HCT116 (cell line): ENCODE data around the gene RAB4A. TPM values are rescaled to one million over a fixed set of nuclear protein-coding genes. Genes with fewer than 3 reads are reported as not detected.

Source experiments
- ATAC-seq: fragments of 200-7000 bp; cut with Tn5 transposase; 2 replicates; pipeline ENCODE4 v1.9.1; 2020; ENCODE audit warnings: mild to moderate bottlenecking, moderate library complexity
- BruUV-seq: library from RNA; stranded (reverse); fragments of 400-500 nt; replicated peaks from 2 replicates; lab custom pipeline; 2021; lab: Mats Ljungman, UMichigan
- CTCF ChIA-PET: fragments of 300-600 bp; sonication (Branson Sonifier 250); formaldehyde crosslinking; loops from one replicate; lab custom pipeline; 2021; ENCODE audit warnings: antibody characterized with exemption; lab: Charles Lee
- POLR2A ChIA-PET: fragments of 300-600, 350-600 bp; sonication (Branson Sonifier 250); formaldehyde crosslinking; loops from one replicate; lab custom pipeline; 2021; ENCODE audit warnings: antibody characterized with exemption; lab: Charles Lee
- RAD21 ChIA-PET, 2 experiments: fragments of 300-600 bp; sonication (Branson Sonifier 250); formaldehyde crosslinking; loops; one replicate each; lab custom pipeline; 2023; ENCODE audit warnings: low total read pairs in 2 of 2; ENCODE audit not compliant: uncharacterized antibody in 2 of 2, unreplicated experiment in 2 of 2, low non-redundant PET in 1 of 2; lab: Charles Lee
- DNase-seq: peaks from one replicate; pipeline ENCODE4 v3.0.0-alpha.2; 2010; ENCODE audit warnings: low read depth, low spot score
- H2AFZ ChIP-seq: fragments of 200-600 bp; shearing (Covaris generic), sonication (generic); 2 replicates; pipeline ENCODE4 v1.6.1; 2017; ENCODE audit warnings: low read depth, mixed run types, mixed read lengths, antibody characterized with exemption, low read length; ENCODE audit not compliant: poor library complexity, severe bottlenecking
- H3K27ac ChIP-seq: 2 replicates; pipeline ENCODE4 v1.5.1; 2012; ENCODE audit warnings: low read depth, low read length
- H3K27me3 ChIP-seq: fragments of 200-600 bp; sonication (generic); 2 replicates; pipeline ENCODE4 v1.6.1; 2016; ENCODE audit warnings: mixed run types, low read length, mixed read lengths; ENCODE audit not compliant: insufficient read depth
- H3K36me3 ChIP-seq, 2 experiments: fragments of 200-500 bp in 1 of 2; fragments of 200-600 bp in 1 of 2; sonication (Bioruptor generic) in 1 of 2; sonication (generic) in 1 of 2; 2 replicates each; pipeline versions ENCODE4 v1.5.1 to v1.6.1; 2014 to 2016; ENCODE audit warnings: low read length in 2 of 2, inconsistent platforms in 1 of 2, mixed read lengths in 1 of 2, mixed run types in 1 of 2; ENCODE audit not compliant: insufficient read depth in 2 of 2, control insufficient read depth in 1 of 2
- H3K4me1 ChIP-seq, 2 experiments: fragments of 200-600 bp in 1 of 2; sonication (generic) in 1 of 2; 2 replicates each; pipeline versions ENCODE4 v1.5.1 to v1.6.1; 2012 to 2017; ENCODE audit warnings: low read length in 2 of 2, inconsistent platforms in 1 of 2, mild to moderate bottlenecking in 1 of 2, mixed read lengths in 1 of 2, mixed run types in 1 of 2, moderate library complexity in 1 of 2; ENCODE audit not compliant: insufficient read depth in 2 of 2, control insufficient read depth in 1 of 2
- H3K4me2 ChIP-seq: fragments of 200-600 bp; sonication (generic); 2 replicates; pipeline ENCODE4 v1.6.1; 2017; ENCODE audit warnings: mixed run types, low read length, mixed read lengths
- H3K4me3 ChIP-seq, 2 experiments: fragments of 200-600 bp in 1 of 2; sonication (generic) in 1 of 2; replicated peaks in 1 of 2; 2 replicates each; pipeline ENCODE4 v1.5.1; 2011 to 2016; ENCODE audit warnings: low read length in 2 of 2, control low read depth in 1 of 2, low read depth in 1 of 2, mild to moderate bottlenecking in 1 of 2, mixed read lengths in 1 of 2, mixed run types in 1 of 2
- H3K79me2 ChIP-seq: fragments of 200-600 bp; sonication (generic); 2 replicates; pipeline ENCODE4 v1.6.1; 2017; ENCODE audit warnings: mild to moderate bottlenecking, mixed run types, low read length, moderate library complexity, mixed read lengths; ENCODE audit not compliant: insufficient read depth
- H3K9ac ChIP-seq: fragments of 200-600 bp; sonication (generic); 2 replicates; pipeline ENCODE4 v1.6.1; 2016; ENCODE audit warnings: low read length, mixed read lengths
- H3K9me2 ChIP-seq: fragments of 200-600 bp; sonication (generic), shearing (Covaris generic); 2 replicates; pipeline ENCODE4 v1.6.1; 2017; ENCODE audit warnings: mixed run types, mild to moderate bottlenecking, moderate library complexity; ENCODE audit not compliant: insufficient read depth
- H3K9me3 ChIP-seq, 2 experiments: fragments of 200-500 bp in 1 of 2; fragments of 200-600 bp in 1 of 2; sonication (Bioruptor generic) in 1 of 2; sonication (generic) in 1 of 2; 2 replicates each; pipeline ENCODE4 v1.6.1; 2014 to 2017; ENCODE audit warnings: low read length in 2 of 2, mixed read lengths in 2 of 2, inconsistent platforms in 1 of 2, low read depth in 1 of 2, mild to moderate bottlenecking in 1 of 2, mixed run types in 1 of 2, moderate library complexity in 1 of 2; ENCODE audit not compliant: control insufficient read depth in 1 of 2, insufficient read depth in 1 of 2
- H4K20me1 ChIP-seq: fragments of 200-600 bp; sonication (generic), shearing (Covaris generic); 2 replicates; pipeline ENCODE4 v1.6.1; 2017; ENCODE audit warnings: mixed run types, mild to moderate bottlenecking, moderate library complexity; ENCODE audit not compliant: insufficient read depth
- CEBPB ChIP-seq: IDR thresholded peaks from 2 replicates; pipeline ENCODE4 v1.6.1; 2012; ENCODE audit warnings: low read depth
- ELF1 ChIP-seq: IDR thresholded peaks from 2 replicates; pipeline ENCODE4 v1.6.1; 2012; ENCODE audit warnings: low read depth, borderline replicate concordance
- EZH2phosphoT487 ChIP-seq: fragments of 200-600 bp; IDR thresholded peaks from 2 replicates; pipeline ENCODE4 v1.6.1; 2018; ENCODE audit warnings: antibody characterized with exemption, borderline replicate concordance
- JUND ChIP-seq: IDR thresholded peaks from 2 replicates; pipeline ENCODE4 v1.6.1; 2012
- POLR2A ChIP-seq: IDR thresholded peaks from 2 replicates; pipeline ENCODE4 v1.7.0; 2011; ENCODE audit warnings: borderline replicate concordance; ENCODE audit not compliant: insufficient read depth, insufficient read length; ENCODE audit errors: extremely low read depth
- POLR2AphosphoS5 ChIP-seq: IDR thresholded peaks from 2 replicates; pipeline ENCODE4 v1.6.1; 2011; ENCODE audit warnings: mild to moderate bottlenecking, low read depth, low read length, moderate library complexity
- RAD21 ChIP-seq: IDR thresholded peaks from 2 replicates; pipeline ENCODE4 v1.6.1; 2012; ENCODE audit warnings: low read depth, mild to moderate bottlenecking
- SIN3A ChIP-seq: IDR thresholded peaks from 2 replicates; pipeline ENCODE4 v1.6.1; 2012; ENCODE audit warnings: low read depth
- SP1 ChIP-seq: IDR thresholded peaks from 2 replicates; pipeline ENCODE4 v1.6.1; 2012; ENCODE audit warnings: low read depth
- SRF ChIP-seq: IDR thresholded peaks from 2 replicates; pipeline ENCODE4 v1.6.1; 2012; ENCODE audit warnings: low read depth
- TCF7L2 ChIP-seq: IDR thresholded peaks from 2 replicates; pipeline ENCODE4 v1.7.0; 2011; ENCODE audit warnings: borderline replicate concordance, inconsistent platforms; ENCODE audit not compliant: insufficient read depth, insufficient read length; ENCODE audit errors: extremely low read depth
- YY1 ChIP-seq: IDR thresholded peaks from 2 replicates; pipeline ENCODE4 v1.6.1; 2011; ENCODE audit warnings: low read length, low read depth, moderate library complexity, mild to moderate bottlenecking; ENCODE audit not compliant: insufficient replicate concordance; ENCODE audit errors: extremely low read depth
- ZFX ChIP-seq: fragments of 450-650 bp; IDR thresholded peaks from 2 replicates; pipeline ENCODE4 v1.6.1; 2017
- ZNF274 ChIP-seq: fragments of 200-500 bp; sonication (Bioruptor generic); IDR thresholded peaks from 2 replicates; pipeline ENCODE4 v1.6.1; 2014; ENCODE audit warnings: mild to moderate bottlenecking, low read depth, low read length, inconsistent platforms
- intact Hi-C: fragments of 100-400 bp; cut with micrococcal nuclease; formaldehyde crosslinking; loops from 2 replicates; pipeline ENCODE4 v1.10.0; 2022
- total RNA-seq: library from RNA; stranded (reverse); gene quantifications from one replicate; pipeline ENCODE4 v1.2.1, GENCODE V29; 2021; ENCODE audit not compliant: unreplicated experiment
- TF ChIP-seq, protein P1 (sequence below): IDR thresholded peaks from 2 replicates; pipeline ENCODE4 v1.6.1; 2012
- TF ChIP-seq, protein P2 (sequence below): IDR thresholded peaks from 2 replicates; pipeline ENCODE4 v1.6.1; 2012; ENCODE audit warnings: low read depth
- TF ChIP-seq, protein P3 (sequence below): IDR thresholded peaks from 2 replicates; pipeline ENCODE4 v1.6.1; 2011; ENCODE audit warnings: mild to moderate bottlenecking, low read length, moderate library complexity; ENCODE audit not compliant: insufficient replicate concordance; ENCODE audit errors: extremely low read depth
- TF ChIP-seq, protein P4 (sequence below): IDR thresholded peaks from 2 replicates; pipeline ENCODE4 v1.6.1; 2012
- TF ChIP-seq, protein P5 (sequence below), 3 experiments: fragments of 200-600 bp in 1 of 3; sonication (generic) in 1 of 3; IDR thresholded peaks in 2 of 3; conservative IDR thresholded peaks in 1 of 3; 2 replicates each; pipeline ENCODE4 v1.5.1; 2012 to 2017; ENCODE audit warnings: low read depth in 2 of 3, low read length in 2 of 3, antibody characterized with exemption in 1 of 3, borderline replicate concordance in 1 of 3, control low read depth in 1 of 3, mild to moderate bottlenecking in 1 of 3, mixed read lengths in 1 of 3, mixed run types in 1 of 3, moderate library complexity in 1 of 3; ENCODE audit not compliant: insufficient read depth in 1 of 3

The RAB4A gene
- total RNA-seq, 1 experiment from 2014 or later = 101 TPM

DNA sequence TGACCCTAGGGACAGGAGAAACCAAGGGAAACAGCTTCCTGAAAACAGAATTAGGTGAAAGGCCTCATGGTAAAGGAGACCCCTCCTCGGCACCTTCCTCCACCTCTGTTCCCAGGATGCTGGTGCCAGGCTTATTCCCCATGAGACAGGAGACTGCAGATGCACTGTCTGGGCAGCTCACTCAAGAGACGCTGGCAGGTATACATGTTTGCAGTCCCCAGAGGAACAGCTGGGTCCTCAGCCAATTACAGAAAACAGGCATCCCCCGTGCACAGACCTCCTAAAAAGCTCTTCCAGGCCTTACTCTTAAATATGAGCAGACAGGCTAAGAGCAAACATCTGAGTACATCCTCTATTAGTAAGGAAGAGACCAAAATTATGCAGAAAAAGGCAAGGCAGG, 65.4 kb downstream of the RAB4A start:
- no TSS peak for BruUV-seq
- H3K9ac ChIP-seq = no peak overlapping the region
- H3K27me3 ChIP-seq = no peaks in the 10 kb centered on the region
- 0 out of 4 replicates have a peak, but pooled peaks cover 0 to 5% of the 10 kb centered on the region in 2 experiments for H3K36me3 ChIP-seq
- ATAC-seq (no peak), DNase-seq (no peak)
- no peaks in the 10 kb centered on the region for H3K9me3 ChIP-seq
- no peak overlapping the region for H2AFZ ChIP-seq
- H3K27ac ChIP-seq = no peak overlapping the region
- H3K9me2 ChIP-seq = no peaks in the 10 kb centered on the region
- no peaks in the 10 kb centered on the region for H4K20me1 ChIP-seq
- intact Hi-C loops = no loop called here
- H3K4me1 ChIP-seq = peaks cover 7 to 17% of the 10 kb centered on the region in 2 experiments; a peak in 2 of 4 replicates
- no peak overlapping the region for H3K4me3 ChIP-seq
- no peak overlapping the region for H3K4me2 ChIP-seq
- ChIA-PET POLR2A (no interaction called here), CTCF (no interaction called here), RAD21 (no interaction called here)
- H3K79me2 ChIP-seq = peaks cover 70% of the 10 kb centered on the region
- TF ChIP-seq CEBPB = no peak
- TF ChIP-seq, protein P1, sequence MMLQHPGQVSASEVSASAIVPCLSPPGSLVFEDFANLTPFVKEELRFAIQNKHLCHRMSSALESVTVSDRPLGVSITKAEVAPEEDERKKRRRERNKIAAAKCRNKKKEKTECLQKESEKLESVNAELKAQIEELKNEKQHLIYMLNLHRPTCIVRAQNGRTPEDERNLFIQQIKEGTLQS = no peak
- TF ChIP-seq EZH2phosphoT487 = no peak
- TF ChIP-seq ZNF274 = no peak
- no peak for TF ChIP-seq POLR2AphosphoS5
- TF ChIP-seq, protein P2, sequence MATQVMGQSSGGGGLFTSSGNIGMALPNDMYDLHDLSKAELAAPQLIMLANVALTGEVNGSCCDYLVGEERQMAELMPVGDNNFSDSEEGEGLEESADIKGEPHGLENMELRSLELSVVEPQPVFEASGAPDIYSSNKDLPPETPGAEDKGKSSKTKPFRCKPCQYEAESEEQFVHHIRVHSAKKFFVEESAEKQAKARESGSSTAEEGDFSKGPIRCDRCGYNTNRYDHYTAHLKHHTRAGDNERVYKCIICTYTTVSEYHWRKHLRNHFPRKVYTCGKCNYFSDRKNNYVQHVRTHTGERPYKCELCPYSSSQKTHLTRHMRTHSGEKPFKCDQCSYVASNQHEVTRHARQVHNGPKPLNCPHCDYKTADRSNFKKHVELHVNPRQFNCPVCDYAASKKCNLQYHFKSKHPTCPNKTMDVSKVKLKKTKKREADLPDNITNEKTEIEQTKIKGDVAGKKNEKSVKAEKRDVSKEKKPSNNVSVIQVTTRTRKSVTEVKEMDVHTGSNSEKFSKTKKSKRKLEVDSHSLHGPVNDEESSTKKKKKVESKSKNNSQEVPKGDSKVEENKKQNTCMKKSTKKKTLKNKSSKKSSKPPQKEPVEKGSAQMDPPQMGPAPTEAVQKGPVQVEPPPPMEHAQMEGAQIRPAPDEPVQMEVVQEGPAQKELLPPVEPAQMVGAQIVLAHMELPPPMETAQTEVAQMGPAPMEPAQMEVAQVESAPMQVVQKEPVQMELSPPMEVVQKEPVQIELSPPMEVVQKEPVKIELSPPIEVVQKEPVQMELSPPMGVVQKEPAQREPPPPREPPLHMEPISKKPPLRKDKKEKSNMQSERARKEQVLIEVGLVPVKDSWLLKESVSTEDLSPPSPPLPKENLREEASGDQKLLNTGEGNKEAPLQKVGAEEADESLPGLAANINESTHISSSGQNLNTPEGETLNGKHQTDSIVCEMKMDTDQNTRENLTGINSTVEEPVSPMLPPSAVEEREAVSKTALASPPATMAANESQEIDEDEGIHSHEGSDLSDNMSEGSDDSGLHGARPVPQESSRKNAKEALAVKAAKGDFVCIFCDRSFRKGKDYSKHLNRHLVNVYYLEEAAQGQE = no peak
- no peak for TF ChIP-seq SP1
- no peak for TF ChIP-seq SRF
- TF ChIP-seq TCF7L2 = no peak
- TF ChIP-seq POLR2A = no peak
- no peak for TF ChIP-seq ZFX
- TF ChIP-seq ELF1 = no peak
- TF ChIP-seq, protein P3, sequence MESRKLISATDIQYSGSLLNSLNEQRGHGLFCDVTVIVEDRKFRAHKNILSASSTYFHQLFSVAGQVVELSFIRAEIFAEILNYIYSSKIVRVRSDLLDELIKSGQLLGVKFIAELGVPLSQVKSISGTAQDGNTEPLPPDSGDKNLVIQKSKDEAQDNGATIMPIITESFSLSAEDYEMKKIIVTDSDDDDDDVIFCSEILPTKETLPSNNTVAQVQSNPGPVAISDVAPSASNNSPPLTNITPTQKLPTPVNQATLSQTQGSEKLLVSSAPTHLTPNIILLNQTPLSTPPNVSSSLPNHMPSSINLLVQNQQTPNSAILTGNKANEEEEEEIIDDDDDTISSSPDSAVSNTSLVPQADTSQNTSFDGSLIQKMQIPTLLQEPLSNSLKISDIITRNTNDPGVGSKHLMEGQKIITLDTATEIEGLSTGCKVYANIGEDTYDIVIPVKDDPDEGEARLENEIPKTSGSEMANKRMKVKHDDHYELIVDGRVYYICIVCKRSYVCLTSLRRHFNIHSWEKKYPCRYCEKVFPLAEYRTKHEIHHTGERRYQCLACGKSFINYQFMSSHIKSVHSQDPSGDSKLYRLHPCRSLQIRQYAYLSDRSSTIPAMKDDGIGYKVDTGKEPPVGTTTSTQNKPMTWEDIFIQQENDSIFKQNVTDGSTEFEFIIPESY = no peak
- TF ChIP-seq JUND = no peak
- no peak for TF ChIP-seq RAD21
- TF ChIP-seq YY1 = no peak
- TF ChIP-seq, protein P4, sequence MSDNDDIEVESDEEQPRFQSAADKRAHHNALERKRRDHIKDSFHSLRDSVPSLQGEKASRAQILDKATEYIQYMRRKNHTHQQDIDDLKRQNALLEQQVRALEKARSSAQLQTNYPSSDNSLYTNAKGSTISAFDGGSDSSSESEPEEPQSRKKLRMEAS = no peak
- TF ChIP-seq, protein P5, sequence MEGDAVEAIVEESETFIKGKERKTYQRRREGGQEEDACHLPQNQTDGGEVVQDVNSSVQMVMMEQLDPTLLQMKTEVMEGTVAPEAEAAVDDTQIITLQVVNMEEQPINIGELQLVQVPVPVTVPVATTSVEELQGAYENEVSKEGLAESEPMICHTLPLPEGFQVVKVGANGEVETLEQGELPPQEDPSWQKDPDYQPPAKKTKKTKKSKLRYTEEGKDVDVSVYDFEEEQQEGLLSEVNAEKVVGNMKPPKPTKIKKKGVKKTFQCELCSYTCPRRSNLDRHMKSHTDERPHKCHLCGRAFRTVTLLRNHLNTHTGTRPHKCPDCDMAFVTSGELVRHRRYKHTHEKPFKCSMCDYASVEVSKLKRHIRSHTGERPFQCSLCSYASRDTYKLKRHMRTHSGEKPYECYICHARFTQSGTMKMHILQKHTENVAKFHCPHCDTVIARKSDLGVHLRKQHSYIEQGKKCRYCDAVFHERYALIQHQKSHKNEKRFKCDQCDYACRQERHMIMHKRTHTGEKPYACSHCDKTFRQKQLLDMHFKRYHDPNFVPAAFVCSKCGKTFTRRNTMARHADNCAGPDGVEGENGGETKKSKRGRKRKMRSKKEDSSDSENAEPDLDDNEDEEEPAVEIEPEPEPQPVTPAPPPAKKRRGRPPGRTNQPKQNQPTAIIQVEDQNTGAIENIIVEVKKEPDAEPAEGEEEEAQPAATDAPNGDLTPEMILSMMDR (IDR thresholded peaks at IDR 0.05 in 2 of 3, conservative IDR thresholded peaks at IDR 0.05 in 1 of 3; ENCODE audit: borderline replicate concordance in 1 of 3, insufficient read depth in 1 of 3, low read depth in 2 of 3, low read length in 2 of 3) = no peak
- no peak for TF ChIP-seq SIN3A
- TF ChIP-seq, all 23 proteins: peak for 0
